K562 (cell line): Measurements from ENCODE around the gene NDUFC2. TPM values are rescaled to one million over a fixed set of nuclear protein-coding genes. Genes with fewer than 3 reads are reported as not detected.

Experiments used
- BCOR ChIP-seq: fragments of 450-650 bp; IDR thresholded peaks from 2 replicates; pipeline ENCODE4 v1.6.1; 2016
- BRD4 ChIP-seq: fragments of 200-600 bp; sonication (generic); IDR thresholded peaks from 2 replicates; pipeline ENCODE4 v1.6.1; 2017; ENCODE audit warnings: inconsistent platforms
- CBX3 ChIP-seq, 2 experiments: IDR thresholded peaks; 1 replicate in 1 of 2; 2 replicates in 1 of 2; pipeline ENCODE4 v1.6.1; 2012; ENCODE audit warnings: inconsistent platforms in 2 of 2, low read length in 2 of 2, borderline replicate concordance in 1 of 2, control low read depth in 1 of 2
- ELF4 ChIP-seq: fragments of 450-650 bp; formaldehyde crosslinking; IDR thresholded peaks from 2 replicates; pipeline ENCODE4 v1.4.0; 2022; ENCODE audit warnings: missing genetic modification characterization
- ETS2 ChIP-seq: IDR thresholded peaks from 2 replicates; pipeline ENCODE4 v1.6.1; 2016; ENCODE audit warnings: borderline replicate concordance, missing genetic modification characterization, mild to moderate bottlenecking, moderate library complexity, missing compliant biosample characterization; ENCODE audit not compliant: poor library complexity, severe bottlenecking
- FOXA3 ChIP-seq, 2 experiments: fragments of 450-650 bp in 1 of 2; sonication (generic) in 1 of 2; formaldehyde crosslinking; IDR thresholded peaks in 1 of 2; conservative IDR thresholded peaks in 1 of 2; 2 replicates each; pipeline versions ENCODE4 v1.4.0 to v1.8.0; 2020 to 2022; ENCODE audit warnings: mild to moderate bottlenecking in 2 of 2, missing genetic modification reagents in 1 of 2
- FOXK2 ChIP-seq, 2 experiments: fragments of 450-650 bp; IDR thresholded peaks in 1 of 2; conservative IDR thresholded peaks in 1 of 2; 2 replicates each; pipeline ENCODE4 v1.6.1; 2016; ENCODE audit warnings: low read depth in 2 of 2, mild to moderate bottlenecking in 1 of 2
- HES1 ChIP-seq: fragments of 450-650 bp; IDR thresholded peaks from 2 replicates; pipeline ENCODE4 v1.6.1; 2016; ENCODE audit warnings: low read depth, mild to moderate bottlenecking, moderate library complexity
- KLF16 ChIP-seq: IDR thresholded peaks from 2 replicates; pipeline ENCODE4 v1.6.1; 2016; ENCODE audit warnings: antibody characterized with exemption
- MTF1 ChIP-seq: fragments of 250-450 bp; sonication (Bioruptor Pico); IDR thresholded peaks from 2 replicates; pipeline ENCODE4 v1.9.0; 2021; ENCODE audit warnings: moderate library complexity, mild to moderate bottlenecking, inconsistent platforms, borderline replicate concordance
- NFXL1 ChIP-seq: fragments of 450-650 bp; formaldehyde crosslinking; IDR thresholded peaks from 2 replicates; pipeline ENCODE4 v1.4.0; 2021; ENCODE audit warnings: mild to moderate bottlenecking
- PKNOX1 ChIP-seq: fragments of 450-650 bp; IDR thresholded peaks from 2 replicates; pipeline ENCODE4 v1.6.1; 2016
- POLR2AphosphoS5 ChIP-seq: IDR thresholded peaks from 2 replicates; pipeline ENCODE4 v1.6.1; 2011; ENCODE audit warnings: mild to moderate bottlenecking, low read depth, low read length, moderate library complexity; ENCODE audit not compliant: control insufficient read depth, insufficient read depth
- SOX6 ChIP-seq: fragments of 450-650 bp; IDR thresholded peaks from 2 replicates; pipeline ENCODE4 v1.6.1; 2014; ENCODE audit warnings: mild to moderate bottlenecking
- SRSF3 ChIP-seq: fragments of 200-400 bp; formaldehyde crosslinking; IDR thresholded peaks from 2 replicates; pipeline ENCODE4 v1.6.1; 2016; ENCODE audit warnings: mild to moderate bottlenecking, low read length, moderate library complexity; ENCODE audit not compliant: insufficient read depth
- XRCC3 ChIP-seq: fragments of 450-650 bp; IDR thresholded peaks from 2 replicates; pipeline ENCODE4 v1.6.1; 2017; ENCODE audit warnings: mild to moderate bottlenecking, moderate library complexity
- XRCC4 ChIP-seq: IDR thresholded peaks from one replicate; pipeline ENCODE4 v1.6.1; 2011; ENCODE audit not compliant: insufficient read depth, insufficient read length; ENCODE audit errors: extremely low read depth
- ZBTB9 ChIP-seq: fragments of 450-650 bp; formaldehyde crosslinking; IDR thresholded peaks from 2 replicates; pipeline ENCODE4 v1.4.0; 2020; ENCODE audit warnings: mild to moderate bottlenecking, moderate library complexity
- ZC3H11A ChIP-seq: IDR thresholded peaks from 2 replicates; pipeline ENCODE4 v1.6.1; 2012; ENCODE audit warnings: low read depth, low read length, improper control_type of control experiment
- ZEB2 ChIP-seq: fragments of 450-650 bp; IDR thresholded peaks from 2 replicates; pipeline ENCODE4 v1.6.1; 2016
- ZNF274 ChIP-seq: IDR thresholded peaks from 2 replicates; pipeline ENCODE4 v1.6.1; 2011; ENCODE audit warnings: low read depth, mild to moderate bottlenecking, low read length, moderate library complexity, borderline replicate concordance
- ZNF311 ChIP-seq: fragments of 250-450 bp; sonication (Bioruptor Pico); IDR thresholded peaks from 2 replicates; pipeline ENCODE4 v1.4.0; 2020; ENCODE audit warnings: mild to moderate bottlenecking, moderate library complexity
- ZNF384 ChIP-seq: IDR thresholded peaks from 2 replicates; pipeline ENCODE4 v1.6.1; 2012; ENCODE audit warnings: low read depth, low read length, improper control_type of control experiment
- ZNF507 ChIP-seq: conservative IDR thresholded peaks from 2 replicates; pipeline ENCODE4 v1.6.1; 2017; ENCODE audit warnings: missing genetic modification characterization, missing compliant biosample characterization
- polyA plus RNA-seq, 8 experiments: library from polyadenylated mRNA; depleted of rRNA in 4 of 8; stranded (reverse) in 5 of 8; unstranded in 3 of 8; fragments of >200 nt; fragmentation: Nextera tagmentation in 2 of 8; fragmentation: Illumina TruSeq in 1 of 8; extraction: Ambion mirVana in 2 of 8; extraction: Trizol in 1 of 8; gene quantifications; 2 replicates each; pipeline versions ENCODE4 v1.2.1 to v1.2.3, GENCODE V29; 2011 to 2014; ENCODE audit warnings: inconsistent platforms in 1 of 8, missing spikeins in 1 of 8
- total RNA-seq, 7 experiments: library from RNA; depleted of rRNA in 6 of 7; stranded (reverse); fragments of >200 nt in 6 of 7; fragmentation: Illumina TruSeq in 2 of 7; extraction: Trizol in 2 of 7; gene quantifications; 2 replicates each; pipeline versions ENCODE4 v1.2.1 to v1.2.3, GENCODE V29; 2011 to 2021; ENCODE audit warnings: low replicate concordance in 1 of 7
- TF ChIP-seq, protein P1 (sequence below): fragments of 250-450 bp; sonication (Bioruptor Pico); IDR thresholded peaks from 2 replicates; pipeline ENCODE4 v1.5.0; 2022; ENCODE audit warnings: mild to moderate bottlenecking

NDUFC2 gene
- total and polyA plus RNA-seq, 9 of the 15 experiments (the other 6 are each of a cell fraction or from before 2014, with no cell fraction given), result 168 to 1,119 (median 442) TPM

DNA sequence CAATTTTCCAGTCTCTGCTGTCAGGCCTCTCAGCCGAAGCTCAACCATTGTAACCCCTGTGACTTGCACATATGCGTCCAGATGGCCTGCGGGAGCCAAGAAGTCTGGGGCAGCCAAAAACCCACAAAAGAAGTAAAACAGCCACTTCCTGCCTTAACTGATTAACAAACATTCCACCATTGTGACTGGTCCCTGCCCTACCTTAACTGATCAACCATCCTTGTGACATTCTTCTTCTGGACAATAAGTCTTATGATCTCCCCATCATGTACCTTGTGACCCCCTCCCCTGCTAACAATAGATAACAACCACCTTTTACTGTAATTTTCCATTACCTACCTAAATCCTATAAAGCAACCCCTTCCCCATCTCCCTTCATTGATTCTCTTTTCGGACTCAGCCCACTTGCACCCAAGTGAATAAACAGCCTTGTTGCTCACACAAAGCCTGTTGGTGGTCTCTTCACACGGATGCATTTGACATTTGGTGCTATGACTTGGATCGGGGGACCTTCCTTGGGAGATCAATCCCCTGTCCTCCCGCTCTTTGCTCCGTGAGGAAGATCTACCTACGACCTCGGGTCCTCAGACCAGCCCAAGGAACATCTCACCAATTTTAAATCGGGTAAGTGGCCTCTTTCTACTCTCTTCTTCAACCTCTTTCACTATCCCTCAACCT is 1.3 kb upstream of the NDUFC2 start (continued):
- TF ChIP-seq FOXK2 (conservative IDR thresholded peaks at IDR 0.05 in 1 of 2, IDR thresholded peaks at IDR 0.05 in 1 of 2; ENCODE audit: low read depth in 2 of 2) (peak in 1 of 2 experiments; percentile 8; a peak in 1 of 4 replicates), ELF4 (CRISPR knock-in tag) (no peak), POLR2AphosphoS5 (peak; percentile 53; the same call in 1 of the 2 replicates), FOXA3 (CRISPR knock-in tag; conservative IDR thresholded peaks at IDR 0.05 in 1 of 2, IDR thresholded peaks at IDR 0.05 in 1 of 2) (no peak), HES1 (no peak), CBX3 (IDR thresholded peaks at IDR 0.05; ENCODE audit: borderline replicate concordance in 1 of 2, low read length in 2 of 2) (no peak), ZC3H11A (no peak), BRD4 (no peak), KLF16 (no peak), ETS2 (no peak), ZEB2 (peak; percentile 87), SOX6 (peak; percentile 95), ZNF507 (tag) (no peak), ZNF274 (no peak), SRSF3 (no peak), PKNOX1 (no peak), XRCC3 (no peak), ZNF384 (no peak), XRCC4 (no peak), ZNF311 (no peak), MTF1 (CRISPR knock-in tag) (no peak), ZBTB9 (CRISPR knock-in tag) (peak; percentile 65), BCOR (no peak), NFXL1 (CRISPR knock-in tag) (no peak)
- TF ChIP-seq, protein P1, sequence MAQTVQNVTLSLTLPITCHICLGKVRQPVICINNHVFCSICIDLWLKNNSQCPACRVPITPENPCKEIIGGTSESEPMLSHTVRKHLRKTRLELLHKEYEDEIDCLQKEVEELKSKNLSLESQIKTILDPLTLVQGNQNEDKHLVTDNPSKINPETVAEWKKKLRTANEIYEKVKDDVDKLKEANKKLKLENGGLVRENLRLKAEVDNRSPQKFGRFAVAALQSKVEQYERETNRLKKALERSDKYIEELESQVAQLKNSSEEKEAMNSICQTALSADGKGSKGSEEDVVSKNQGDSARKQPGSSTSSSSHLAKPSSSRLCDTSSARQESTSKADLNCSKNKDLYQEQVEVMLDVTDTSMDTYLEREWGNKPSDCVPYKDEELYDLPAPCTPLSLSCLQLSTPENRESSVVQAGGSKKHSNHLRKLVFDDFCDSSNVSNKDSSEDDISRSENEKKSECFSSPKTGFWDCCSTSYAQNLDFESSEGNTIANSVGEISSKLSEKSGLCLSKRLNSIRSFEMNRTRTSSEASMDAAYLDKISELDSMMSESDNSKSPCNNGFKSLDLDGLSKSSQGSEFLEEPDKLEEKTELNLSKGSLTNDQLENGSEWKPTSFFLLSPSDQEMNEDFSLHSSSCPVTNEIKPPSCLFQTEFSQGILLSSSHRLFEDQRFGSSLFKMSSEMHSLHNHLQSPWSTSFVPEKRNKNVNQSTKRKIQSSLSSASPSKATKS (CRISPR knock-in tag), result no peak
